ENCODE results near the gene KLHDC4.

GRCh38 chr16:87739801-87740200 is 26.0 kb downstream of the KLHDC4 start:
- TF ChIP-seq, protein P1, sequence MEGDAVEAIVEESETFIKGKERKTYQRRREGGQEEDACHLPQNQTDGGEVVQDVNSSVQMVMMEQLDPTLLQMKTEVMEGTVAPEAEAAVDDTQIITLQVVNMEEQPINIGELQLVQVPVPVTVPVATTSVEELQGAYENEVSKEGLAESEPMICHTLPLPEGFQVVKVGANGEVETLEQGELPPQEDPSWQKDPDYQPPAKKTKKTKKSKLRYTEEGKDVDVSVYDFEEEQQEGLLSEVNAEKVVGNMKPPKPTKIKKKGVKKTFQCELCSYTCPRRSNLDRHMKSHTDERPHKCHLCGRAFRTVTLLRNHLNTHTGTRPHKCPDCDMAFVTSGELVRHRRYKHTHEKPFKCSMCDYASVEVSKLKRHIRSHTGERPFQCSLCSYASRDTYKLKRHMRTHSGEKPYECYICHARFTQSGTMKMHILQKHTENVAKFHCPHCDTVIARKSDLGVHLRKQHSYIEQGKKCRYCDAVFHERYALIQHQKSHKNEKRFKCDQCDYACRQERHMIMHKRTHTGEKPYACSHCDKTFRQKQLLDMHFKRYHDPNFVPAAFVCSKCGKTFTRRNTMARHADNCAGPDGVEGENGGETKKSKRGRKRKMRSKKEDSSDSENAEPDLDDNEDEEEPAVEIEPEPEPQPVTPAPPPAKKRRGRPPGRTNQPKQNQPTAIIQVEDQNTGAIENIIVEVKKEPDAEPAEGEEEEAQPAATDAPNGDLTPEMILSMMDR (conservative IDR thresholded peaks at IDR 0.05; ENCODE audit: low read depth, low read length) = no peak
- TF ChIP-seq EZH2 (IDR thresholded peaks at IDR 0.05; ENCODE audit: low read length, unreplicated experiment) = no peak
